Tibial nerve (tissue), 3 donors: ENCODE data around the gene LMO7.

ENCODE experiments used
- EP300 ChIP-seq, 2 donors: sonication (generic); formaldehyde crosslinking; IDR thresholded peaks; one replicate each; pipeline ENCODE4 v1.6.1; 2017; ENCODE audit warnings: antibody characterized with exemption in 2 of 2, mild to moderate bottlenecking in 1 of 2
- POLR2A ChIP-seq, 2 donors: fragments of 450-650 bp; IDR thresholded peaks; one replicate each; pipeline ENCODE4 v1.6.1; 2017; ENCODE audit warnings: antibody characterized with exemption in 2 of 2, mild to moderate bottlenecking in 2 of 2, moderate library complexity in 2 of 2

GRCh38 chr13:75788481-75788981 lies 152.4 kb downstream of the LMO7 start:
- TF ChIP-seq EP300 (IDR thresholded peaks at IDR 0.05) (no peak), POLR2A (IDR thresholded peaks at IDR 0.05) (no peak)
